ENCODE measurements around the gene NR6A1.

DNA sequence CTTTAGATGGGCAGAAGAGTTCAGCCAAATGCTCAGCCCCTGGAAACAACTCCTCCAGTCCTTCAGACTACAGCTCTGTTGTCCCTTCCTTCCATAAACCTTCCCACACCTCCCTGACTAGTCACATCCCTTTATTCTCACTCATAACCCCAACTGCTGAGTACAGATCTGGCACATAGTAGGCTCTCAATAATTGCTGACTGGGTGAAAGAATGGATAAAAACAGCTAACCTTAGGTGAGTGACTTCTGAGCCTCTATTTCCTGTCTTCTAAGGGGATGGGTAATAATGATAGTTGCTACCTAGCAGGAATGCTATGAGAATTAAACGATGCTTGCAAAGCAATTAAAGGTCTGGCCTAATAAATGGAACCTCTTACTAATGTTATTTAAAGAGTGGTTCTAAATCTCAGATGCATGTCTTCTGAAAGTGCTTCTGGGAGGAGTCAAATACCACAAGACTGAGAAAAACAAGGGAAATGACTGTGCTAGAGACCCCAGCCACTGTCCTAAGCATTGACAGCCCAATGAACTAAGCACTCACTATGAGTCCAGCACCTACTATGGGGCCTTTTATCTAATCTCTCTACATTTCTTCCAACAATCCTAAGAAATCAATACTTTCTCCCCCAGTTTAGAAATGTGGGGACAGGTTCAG is 2.5 kb upstream of the NR6A1 start:
- no peak for TF ChIP-seq TOX (CRISPR knock-in tag; IDR thresholded peaks at IDR 0.05; ENCODE audit: borderline replicate concordance)
- TF ChIP-seq GLIS3 (CRISPR knock-in tag; IDR thresholded peaks at IDR 0.05): no peak
- TF ChIP-seq ZFP30 (CRISPR knock-in tag; IDR thresholded peaks at IDR 0.05): no peak
- TF ChIP-seq ZC3H10 (CRISPR knock-in tag; IDR thresholded peaks at IDR 0.05): no peak
- TF ChIP-seq, protein P1, sequence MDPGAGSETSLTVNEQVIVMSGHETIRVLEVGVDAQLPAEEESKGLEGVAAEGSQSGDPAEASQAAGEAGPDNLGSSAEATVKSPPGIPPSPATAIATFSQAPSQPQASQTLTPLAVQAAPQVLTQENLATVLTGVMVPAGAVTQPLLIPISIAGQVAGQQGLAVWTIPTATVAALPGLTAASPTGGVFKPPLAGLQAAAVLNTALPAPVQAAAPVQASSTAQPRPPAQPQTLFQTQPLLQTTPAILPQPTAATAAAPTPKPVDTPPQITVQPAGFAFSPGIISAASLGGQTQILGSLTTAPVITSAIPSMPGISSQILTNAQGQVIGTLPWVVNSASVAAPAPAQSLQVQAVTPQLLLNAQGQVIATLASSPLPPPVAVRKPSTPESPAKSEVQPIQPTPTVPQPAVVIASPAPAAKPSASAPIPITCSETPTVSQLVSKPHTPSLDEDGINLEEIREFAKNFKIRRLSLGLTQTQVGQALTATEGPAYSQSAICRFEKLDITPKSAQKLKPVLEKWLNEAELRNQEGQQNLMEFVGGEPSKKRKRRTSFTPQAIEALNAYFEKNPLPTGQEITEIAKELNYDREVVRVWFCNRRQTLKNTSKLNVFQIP (CRISPR knock-in tag; IDR thresholded peaks at IDR 0.05; ENCODE audit: borderline replicate concordance, low read depth): no peak
- no peak for TF ChIP-seq ZNF565 (CRISPR knock-in tag; conservative IDR thresholded peaks at IDR 0.05; ENCODE audit: low read depth)
- no peak for TF ChIP-seq TCF4 (CRISPR knock-in tag; IDR thresholded peaks at IDR 0.05; ENCODE audit: borderline replicate concordance)
- TF ChIP-seq CSDC2 (CRISPR knock-in tag; IDR thresholded peaks at IDR 0.05): no peak
- no peak for TF ChIP-seq OSR1 (CRISPR knock-in tag; IDR thresholded peaks at IDR 0.05)
- no peak for TF ChIP-seq ISL1 (CRISPR knock-in tag; IDR thresholded peaks at IDR 0.05)
- no peak for TF ChIP-seq PPARA (CRISPR knock-in tag; IDR thresholded peaks at IDR 0.05; ENCODE audit: borderline replicate concordance)
- TF ChIP-seq, protein P2, sequence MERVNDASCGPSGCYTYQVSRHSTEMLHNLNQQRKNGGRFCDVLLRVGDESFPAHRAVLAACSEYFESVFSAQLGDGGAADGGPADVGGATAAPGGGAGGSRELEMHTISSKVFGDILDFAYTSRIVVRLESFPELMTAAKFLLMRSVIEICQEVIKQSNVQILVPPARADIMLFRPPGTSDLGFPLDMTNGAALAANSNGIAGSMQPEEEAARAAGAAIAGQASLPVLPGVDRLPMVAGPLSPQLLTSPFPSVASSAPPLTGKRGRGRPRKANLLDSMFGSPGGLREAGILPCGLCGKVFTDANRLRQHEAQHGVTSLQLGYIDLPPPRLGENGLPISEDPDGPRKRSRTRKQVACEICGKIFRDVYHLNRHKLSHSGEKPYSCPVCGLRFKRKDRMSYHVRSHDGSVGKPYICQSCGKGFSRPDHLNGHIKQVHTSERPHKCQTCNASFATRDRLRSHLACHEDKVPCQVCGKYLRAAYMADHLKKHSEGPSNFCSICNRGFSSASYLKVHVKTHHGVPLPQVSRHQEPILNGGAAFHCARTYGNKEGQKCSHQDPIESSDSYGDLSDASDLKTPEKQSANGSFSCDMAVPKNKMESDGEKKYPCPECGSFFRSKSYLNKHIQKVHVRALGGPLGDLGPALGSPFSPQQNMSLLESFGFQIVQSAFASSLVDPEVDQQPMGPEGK (CRISPR knock-in tag; IDR thresholded peaks at IDR 0.05; ENCODE audit: borderline replicate concordance): no peak
- TF ChIP-seq ZFP3 (CRISPR knock-in tag; IDR thresholded peaks at IDR 0.05): no peak
- TF ChIP-seq, protein P3, sequence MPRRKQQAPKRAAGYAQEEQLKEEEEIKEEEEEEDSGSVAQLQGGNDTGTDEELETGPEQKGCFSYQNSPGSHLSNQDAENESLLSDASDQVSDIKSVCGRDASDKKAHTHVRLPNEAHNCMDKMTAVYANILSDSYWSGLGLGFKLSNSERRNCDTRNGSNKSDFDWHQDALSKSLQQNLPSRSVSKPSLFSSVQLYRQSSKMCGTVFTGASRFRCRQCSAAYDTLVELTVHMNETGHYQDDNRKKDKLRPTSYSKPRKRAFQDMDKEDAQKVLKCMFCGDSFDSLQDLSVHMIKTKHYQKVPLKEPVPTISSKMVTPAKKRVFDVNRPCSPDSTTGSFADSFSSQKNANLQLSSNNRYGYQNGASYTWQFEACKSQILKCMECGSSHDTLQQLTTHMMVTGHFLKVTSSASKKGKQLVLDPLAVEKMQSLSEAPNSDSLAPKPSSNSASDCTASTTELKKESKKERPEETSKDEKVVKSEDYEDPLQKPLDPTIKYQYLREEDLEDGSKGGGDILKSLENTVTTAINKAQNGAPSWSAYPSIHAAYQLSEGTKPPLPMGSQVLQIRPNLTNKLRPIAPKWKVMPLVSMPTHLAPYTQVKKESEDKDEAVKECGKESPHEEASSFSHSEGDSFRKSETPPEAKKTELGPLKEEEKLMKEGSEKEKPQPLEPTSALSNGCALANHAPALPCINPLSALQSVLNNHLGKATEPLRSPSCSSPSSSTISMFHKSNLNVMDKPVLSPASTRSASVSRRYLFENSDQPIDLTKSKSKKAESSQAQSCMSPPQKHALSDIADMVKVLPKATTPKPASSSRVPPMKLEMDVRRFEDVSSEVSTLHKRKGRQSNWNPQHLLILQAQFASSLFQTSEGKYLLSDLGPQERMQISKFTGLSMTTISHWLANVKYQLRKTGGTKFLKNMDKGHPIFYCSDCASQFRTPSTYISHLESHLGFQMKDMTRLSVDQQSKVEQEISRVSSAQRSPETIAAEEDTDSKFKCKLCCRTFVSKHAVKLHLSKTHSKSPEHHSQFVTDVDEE (CRISPR knock-in tag; IDR thresholded peaks at IDR 0.05): no peak

Data from SK-N-SH treated with all-trans-retinoic acid at 6 μM for 48 hours (cell line).